Stimulated activated CD4-positive, alpha-beta T cell treated with anti-CD3 and anti-CD28 coated beads, Interleukin-1b, Interleukin-23, amount 100 ng/mL, for 48 hours (primary cell): Measurements from ENCODE around the gene PTPRN2.

Experiments
- DNase-seq: peaks from one replicate; pipeline ENCODE4 v3.0.0-alpha.2; 2020

PTPRN2 gene

GRCh38 chr7:158097453-158098124 lies 490.0 kb downstream of the PTPRN2 start:
- no peak for DNase-seq

DNA sequence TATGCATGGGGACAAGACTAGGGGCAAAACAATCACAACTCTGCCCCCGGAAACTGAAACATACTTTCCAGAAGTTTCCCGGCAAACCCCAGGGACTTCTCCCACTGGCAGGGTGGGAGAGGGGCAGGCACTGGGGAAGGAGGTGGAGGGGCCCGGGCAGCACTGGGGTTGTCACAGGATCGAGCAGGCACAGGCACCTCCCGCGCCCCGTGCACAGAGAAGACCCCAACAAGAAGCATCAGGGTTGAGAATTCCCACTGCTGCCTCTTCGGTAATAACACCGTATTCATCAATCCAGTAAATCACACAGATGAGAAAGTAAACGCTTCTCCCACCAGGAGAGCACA lies 490.5 kb downstream of the PTPRN2 start:
- DNase-seq: no peak

- no peak for DNase-seq
Measured at GRCh38 chr7:158096582-158096981, 491.0 kb downstream of the PTPRN2 start.

- DNase-seq: no peak
Measured at GRCh38 chr7:158094671-158095226, 492.9 kb downstream of the PTPRN2 start.

DNA sequence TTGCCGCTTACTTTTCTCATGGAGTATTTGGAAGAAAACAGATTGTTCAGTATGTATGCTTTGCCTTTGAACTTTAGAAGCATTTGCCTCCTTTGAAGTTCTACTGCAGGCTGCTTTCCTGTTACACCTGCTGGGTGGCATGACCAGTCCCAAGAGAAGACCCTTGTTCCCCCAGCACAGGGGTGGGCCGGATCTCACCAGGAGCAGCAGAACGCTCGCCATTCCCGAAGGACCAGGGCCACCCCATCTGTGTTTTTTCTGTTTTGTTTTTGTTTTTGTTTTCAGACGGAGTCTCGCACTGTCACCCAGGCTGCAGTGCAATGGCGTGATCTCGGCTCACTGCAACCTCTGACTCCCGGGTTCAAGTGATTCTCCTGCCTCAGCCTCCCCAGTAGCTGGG lies 493.6 kb downstream of the PTPRN2 start:
- DNase-seq: no peak

- DNase-seq: no peak
Measured at GRCh38 chr7:158093156-158093796, 494.3 kb downstream of the PTPRN2 start.

GRCh38 chr7:158087196-158087595 lies 500.4 kb downstream of the PTPRN2 start:
- DNase-seq: no peak

- DNase-seq: no peak
Measured at GRCh38 chr7:158085741-158086695, 501.6 kb downstream of the PTPRN2 start.

DNA sequence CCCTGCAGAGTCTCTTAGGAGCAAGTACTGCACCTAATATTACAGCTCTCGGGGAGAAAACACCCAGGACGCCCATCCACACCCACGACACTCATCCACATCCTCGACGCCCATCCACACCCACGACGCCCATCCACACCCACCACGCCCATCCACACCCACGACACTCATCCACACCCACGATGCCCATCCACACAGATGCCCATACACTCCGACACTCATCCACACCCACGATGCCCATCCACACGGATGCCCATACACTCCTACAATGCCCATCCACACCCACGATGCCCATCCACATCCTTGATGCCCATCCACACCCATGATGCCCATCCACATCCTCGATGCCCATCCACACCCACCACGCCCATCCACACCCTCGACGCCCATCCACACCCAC lies 503.1 kb downstream of the PTPRN2 start:
- DNase-seq: no peak

DNA sequence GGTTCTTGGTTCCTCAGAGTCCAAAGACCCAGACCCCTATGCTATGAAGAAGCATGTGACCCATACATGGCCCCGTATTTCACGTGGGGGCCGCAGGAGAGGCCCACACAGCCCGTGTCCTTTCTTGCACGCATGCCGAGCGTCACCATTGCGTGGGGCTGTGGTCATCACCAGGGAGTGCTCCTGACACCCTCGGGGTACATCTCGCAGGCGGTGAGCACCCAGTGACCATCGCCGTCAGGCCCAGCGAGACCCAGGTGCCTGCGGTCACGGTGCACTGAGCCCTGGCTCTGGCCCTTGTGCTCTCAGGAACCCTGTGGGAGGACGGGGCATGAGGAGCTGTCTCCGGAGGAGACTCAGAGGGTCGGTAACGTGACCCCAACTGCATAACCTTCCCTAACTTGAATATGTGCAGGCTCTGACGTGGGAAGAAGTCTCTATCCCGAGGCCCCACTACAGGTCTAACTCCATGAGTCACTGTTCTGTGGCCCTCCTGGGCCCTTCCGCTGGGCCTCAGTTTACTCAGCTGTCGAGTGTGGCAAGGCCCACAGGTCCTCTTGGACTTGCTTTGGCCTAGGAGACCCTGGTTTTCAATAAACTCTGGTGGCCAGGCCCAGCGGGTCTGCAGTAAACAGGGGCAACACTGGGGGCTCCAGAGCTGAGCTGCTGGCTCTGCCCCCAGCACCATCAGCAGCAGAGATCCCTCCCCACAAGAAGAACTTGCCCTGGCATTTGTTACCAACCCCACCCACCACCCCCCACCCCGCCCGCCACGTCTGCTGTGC lies 503.9 kb downstream of the PTPRN2 start:
- no peak for DNase-seq

DNA sequence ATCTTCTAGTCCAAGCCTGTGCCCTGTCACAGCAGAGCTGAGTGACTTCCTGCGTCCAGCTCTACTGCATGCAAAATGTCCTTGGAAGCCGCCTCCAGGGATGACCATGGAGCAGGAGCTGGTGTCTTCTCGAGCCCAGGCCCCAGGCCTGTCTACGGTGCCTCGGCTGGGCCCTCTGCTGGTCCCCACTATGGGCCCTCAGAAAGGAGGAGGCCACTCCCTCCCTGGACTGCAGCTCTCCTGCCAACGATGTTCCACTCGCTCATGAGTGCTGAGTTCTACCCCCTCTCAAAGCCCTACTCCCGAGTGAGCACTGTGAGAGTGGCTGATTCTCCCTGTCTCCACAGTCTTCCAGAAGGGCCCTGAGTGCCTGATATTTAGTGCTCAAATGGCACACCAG lies 504.9 kb downstream of the PTPRN2 start:
- no peak for DNase-seq

GRCh38 chr7:158080899-158081445 lies 506.7 kb downstream of the PTPRN2 start:
- DNase-seq: no peak

DNA sequence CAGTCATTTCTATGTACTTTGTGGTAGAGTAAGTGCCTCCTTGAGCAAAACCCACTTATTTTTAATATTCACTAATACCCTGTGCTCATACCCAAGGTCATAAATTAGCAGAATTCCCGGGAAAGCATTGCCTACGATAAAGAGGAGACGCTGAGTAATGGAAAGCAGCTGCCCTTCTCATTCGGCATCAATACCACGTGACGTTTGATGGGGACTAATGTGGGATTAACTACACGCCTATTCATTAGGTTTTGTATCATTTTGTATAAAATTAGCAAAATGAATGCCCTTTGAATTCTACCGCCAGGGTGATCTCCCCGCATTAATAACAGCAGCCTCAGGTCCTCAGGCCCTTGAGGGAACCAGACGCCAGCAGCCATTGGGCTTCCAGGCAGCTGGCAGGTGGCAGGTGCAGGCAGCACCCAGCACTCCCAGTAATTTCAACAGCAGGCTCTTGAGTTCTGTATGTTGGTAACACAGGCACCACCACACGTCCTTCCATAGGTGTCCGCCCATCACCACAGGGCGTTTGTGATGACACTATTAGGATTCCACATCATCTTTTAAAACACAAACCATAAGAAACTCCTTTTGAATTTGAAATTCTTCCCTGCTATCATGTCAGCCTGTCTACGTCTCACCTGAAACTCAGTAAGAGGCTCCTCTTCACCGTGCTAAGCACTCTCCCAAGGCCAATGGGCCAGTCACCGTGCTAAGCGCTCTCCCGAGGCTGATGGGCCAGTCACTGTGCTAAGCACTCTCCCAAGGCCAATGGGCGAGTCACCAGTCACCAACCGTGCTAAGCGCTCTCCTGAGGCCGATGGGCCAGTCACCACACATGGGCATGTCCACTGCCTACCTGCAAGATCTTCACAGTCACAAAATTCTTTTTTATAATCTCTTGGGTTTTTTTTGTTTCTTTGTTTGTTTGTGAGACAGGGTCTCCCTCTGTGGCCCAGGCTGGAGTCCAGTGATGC lies 509.4 kb downstream of the PTPRN2 start:
- DNase-seq: no peak

DNA sequence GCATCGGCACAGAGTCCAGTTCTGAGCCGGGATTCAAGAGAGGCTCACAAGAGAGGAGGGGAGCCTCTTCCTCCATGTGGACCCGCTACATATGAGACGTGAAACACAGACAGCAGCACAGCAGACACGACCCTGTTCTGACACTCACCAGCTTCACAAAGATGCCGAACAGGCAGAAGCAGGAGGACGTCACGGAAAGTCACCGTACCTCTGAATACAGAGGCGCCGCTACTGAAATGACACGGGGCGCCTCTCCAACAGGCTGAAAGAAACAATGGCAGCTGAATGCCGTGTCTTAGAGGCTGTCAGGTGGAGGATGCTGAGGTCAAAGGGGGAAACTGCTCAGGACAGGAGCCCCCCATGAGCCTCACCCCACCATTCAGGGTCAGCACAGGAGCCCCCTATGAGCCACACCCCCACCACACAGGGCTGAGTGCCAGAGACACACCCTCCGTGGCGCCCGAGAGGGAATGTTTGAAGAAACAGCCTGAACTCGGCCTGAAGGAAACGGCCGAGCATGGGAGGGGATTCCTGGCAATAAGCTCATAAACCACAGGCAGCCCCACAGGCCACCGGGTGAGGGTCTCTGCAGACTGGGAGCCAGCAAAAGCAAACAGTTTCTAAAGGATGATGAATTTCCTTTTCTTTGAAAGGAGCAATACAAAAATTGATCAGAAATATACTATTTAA lies 510.3 kb downstream of the PTPRN2 start:
- no peak for DNase-seq

- DNase-seq: no peak
Measured at GRCh38 chr7:158076656-158077055, 511.0 kb downstream of the PTPRN2 start.

DNA sequence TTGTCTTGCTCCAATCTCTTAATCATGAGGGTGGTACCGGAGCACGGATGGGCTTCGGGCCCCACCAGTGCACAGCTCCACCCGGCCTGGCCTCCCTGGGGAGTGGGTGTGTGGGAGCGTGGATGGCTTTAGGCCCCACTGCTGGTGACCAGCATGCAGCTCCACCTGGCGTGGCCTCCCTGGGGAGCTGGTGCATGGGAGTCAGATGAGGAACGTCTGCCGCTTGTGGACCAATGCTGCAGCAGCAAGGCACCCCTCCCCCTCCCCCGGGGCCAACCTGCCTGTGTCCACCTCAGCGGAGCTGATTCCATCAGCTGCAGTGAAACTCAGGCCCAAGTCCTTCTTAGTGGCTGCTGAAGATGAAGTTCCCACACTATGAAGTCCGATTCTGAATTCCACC lies 511.4 kb downstream of the PTPRN2 start:
- DNase-seq: no peak

GRCh38 chr7:158075633-158076001 lies 512.0 kb downstream of the PTPRN2 start:
- no peak for DNase-seq

DNA sequence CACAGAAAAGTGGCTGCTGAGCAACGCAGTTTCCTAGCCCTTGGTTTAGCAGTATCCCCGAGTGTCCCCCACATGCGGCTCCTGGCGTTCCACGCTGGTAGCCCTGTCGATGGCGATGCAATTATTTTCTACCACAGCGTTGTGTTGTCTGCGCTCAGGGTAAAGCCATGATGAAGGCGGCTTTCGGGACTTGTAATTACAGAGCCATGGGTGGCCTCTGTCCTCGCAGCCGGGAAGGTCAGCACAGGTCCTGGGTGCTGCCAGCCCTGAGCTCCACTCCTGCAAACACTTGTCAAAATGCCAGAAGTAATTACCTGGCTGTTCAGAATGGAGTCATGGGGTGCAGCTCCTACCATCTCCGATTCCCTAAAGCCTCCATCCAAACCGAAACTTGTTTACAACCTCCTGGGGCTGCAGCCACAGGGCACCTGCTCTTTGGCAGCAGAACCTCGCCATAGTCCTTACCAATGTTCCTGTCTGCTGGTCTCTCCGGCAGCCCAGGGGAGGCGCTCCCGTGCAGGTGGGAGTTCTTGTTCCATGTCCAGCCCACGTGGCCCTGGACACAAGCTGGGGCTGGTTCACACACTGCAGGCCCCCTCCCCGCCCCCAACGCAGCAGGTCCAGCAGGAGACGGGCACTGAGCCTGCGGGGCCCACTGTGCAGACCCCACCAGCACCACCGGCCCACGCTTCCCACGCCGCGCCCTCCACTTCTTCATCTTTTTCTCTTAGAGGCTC lies 512.6 kb downstream of the PTPRN2 start:
- DNase-seq: no peak
